Smooth muscle cell of the brain vasculature (primary cell): ENCODE results near the gene PCLO.
"Not testable (repeated sequence)": the region's sequence is repeated elsewhere in the genome, so short reads cannot be mapped to it uniquely, and the experiment has no call there.

Experiments
- DNase-seq: peaks from one replicate; pipeline ENCODE4 v3.0.0-alpha.2; 2012; ENCODE audit warnings: low read depth, low spot score

The PCLO gene

GRCh38 chr7:83040484-83040883, 122.2 kb downstream of the PCLO start:
- no peak for DNase-seq

- DNase-seq, result no peak
Measured at GRCh38 chr7:83038787-83039186, 123.9 kb downstream of the PCLO start.

GRCh38 chr7:83036721-83037380, 125.8 kb downstream of the PCLO start:
- no peak for DNase-seq

- no peak for DNase-seq
Measured at GRCh38 chr7:83036130-83036529, 126.6 kb downstream of the PCLO start.

GRCh38 chr7:83032195-83032594, 130.5 kb downstream of the PCLO start:
- DNase-seq, result no peak

- DNase-seq, result not testable (repeated sequence)
Measured at GRCh38 chr7:83023817-83024665, 138.6 kb downstream of the PCLO start.

GRCh38 chr7:83021032-83021431, 141.7 kb downstream of the PCLO start:
- no peak for DNase-seq

GRCh38 chr7:83020161-83020560, 142.5 kb downstream of the PCLO start:
- DNase-seq, result no peak

GRCh38 chr7:83015916-83016315, 146.8 kb downstream of the PCLO start:
- no peak for DNase-seq

- DNase-seq, result no peak
Measured at GRCh38 chr7:83014546-83014945, 148.1 kb downstream of the PCLO start.

- DNase-seq, result no peak
Measured at GRCh38 chr7:83011954-83012353, 150.7 kb downstream of the PCLO start.

- peak; percentile 7 for DNase-seq
Measured at GRCh38 chr7:83005410-83005809, 157.3 kb downstream of the PCLO start.

- no peak for DNase-seq
Measured at GRCh38 chr7:83001362-83002040, 161.2 kb downstream of the PCLO start.

- no peak for DNase-seq
Measured at GRCh38 chr7:82998436-82998835, 164.2 kb downstream of the PCLO start.

- DNase-seq, result no peak
Measured at GRCh38 chr7:82985144-82985802, 177.4 kb downstream of the PCLO start.

GRCh38 chr7:82980130-82980788, 182.4 kb downstream of the PCLO start:
- no peak for DNase-seq

- no peak for DNase-seq
Measured at GRCh38 chr7:82975811-82976468, 186.7 kb downstream of the PCLO start.

- DNase-seq, result no peak
Measured at GRCh38 chr7:82972135-82972534, 190.5 kb downstream of the PCLO start.

- DNase-seq, result no peak
Measured at GRCh38 chr7:82965088-82966036, 197.3 kb downstream of the PCLO start.
